ENCODE measurements around the gene IFFO2. TPM values are rescaled to one million over a fixed set of nuclear protein-coding genes. Genes with fewer than 3 reads are reported as not detected.

The IFFO2 gene
- total and polyA plus RNA-seq, 2 donors (not counting 3 experiments of a cell fraction or from before 2014, with no cell fraction given): 31.1 to 31.3 TPM

- DNase-seq (ENCODE audit: low read depth, low spot score) (no peak), FAIRE-seq (no peak)
- no peaks in the 10 kb centered on the region for H3K27me3 ChIP-seq (ENCODE audit: control insufficient read depth in 2 of 2, insufficient read depth in 2 of 2, low read length in 2 of 2)
- CTCF ChIA-PET: interaction anchor here (1.9 to 8.4 kb wide), 6 partner anchors 11 to 47 kb away, joined by 10 to 135 read pairs (median 29); partner anchors contain the start of gene IFFO2
- no peaks in the 10 kb centered on the region for H3K9me3 ChIP-seq (replicated peaks; ENCODE audit: control insufficient read depth, insufficient read depth, low read length)
- dilution Hi-C loops (cut with MboI; ENCODE audit: extremely low pct_ligation_motif_present, low sequenced_read_pairs): no loop called here
- intact Hi-C loops (cut with micrococcal nuclease): no loop called here
- H3K9ac ChIP-seq (replicated peaks; ENCODE audit: extremely low read depth, insufficient read depth, low read length): no peak overlapping the region
- TF ChIP-seq EZH2 (IDR thresholded peaks at IDR 0.05; ENCODE audit: borderline replicate concordance, low read depth, low read length, severe bottlenecking) (no peak), POLR2AphosphoS5 (IDR thresholded peaks at IDR 0.05; ENCODE audit: insufficient read depth, low read depth, low read length) (no peak), JUN (IDR thresholded peaks at IDR 0.05; ENCODE audit: borderline replicate concordance, insufficient read depth, insufficient read length, low read depth) (no peak), CTCF (IDR thresholded peaks at IDR 0.05; ENCODE audit: extremely low read depth in 1 of 2, insufficient read depth in 1 of 2, low read depth in 1 of 2, low read length in 2 of 2) (no peak), MAX (IDR thresholded peaks at IDR 0.05; ENCODE audit: insufficient read depth, insufficient read length) (no peak), POLR2A (IDR thresholded peaks at IDR 0.05; ENCODE audit: low read depth, low read length) (no peak), FOS (IDR thresholded peaks at IDR 0.05; ENCODE audit: borderline replicate concordance, insufficient read depth, low read length) (no peak)
- no peaks in the 10 kb centered on the region for H3K9me1 ChIP-seq (replicated peaks; ENCODE audit: control insufficient read depth, extremely low read depth, insufficient read depth, low read length)
- peaks cover 0 to 4% of the 10 kb centered on the region in 2 experiments for H3K36me3 ChIP-seq (ENCODE audit: control insufficient read depth in 2 of 2, extremely low read depth in 1 of 2, insufficient read depth in 2 of 2, low read length in 2 of 2)
- no peak overlapping the region for H2AFZ ChIP-seq (ENCODE audit: low read depth, low read length)
- H3K27ac ChIP-seq (ENCODE audit: insufficient read depth, low read depth, low read length): no peak overlapping the region
- no TSS peak for BruUV-seq (replicated peaks)
- no peak overlapping the region for H3K4me2 ChIP-seq (ENCODE audit: insufficient read depth, low read length)
- peaks cover 66% of the 10 kb centered on the region for H3K4me1 ChIP-seq (ENCODE audit: control insufficient read depth, extremely low read depth, insufficient read depth, low read length)
- no peaks in the 10 kb centered on the region for H4K20me1 ChIP-seq (replicated peaks; ENCODE audit: control insufficient read depth, extremely low read depth, insufficient read depth, low read length)
- peaks cover 66% of the 10 kb centered on the region for H3K79me2 ChIP-seq (ENCODE audit: control insufficient read depth, insufficient read depth, low read length)
- H3K4me3 ChIP-seq (replicated peaks in 1 of 3; ENCODE audit: insufficient read depth in 1 of 3, low read depth in 1 of 3, low read length in 3 of 3): no peak overlapping the region
- POLR2A ChIA-PET: interaction anchor here (0.6 kb wide), 1 partner anchor 31 kb away, joined by 6 read pairs; the partner anchor contains the start of gene IFFO2
These were observed 31.2 kb downstream of the IFFO2 start for GRCh38 chr1:18925279-18925678.
